GM19324 (cell line): ENCODE results near the gene WARS2.

Experiments used
- ATAC-seq: cut with Tn5 transposase; IDR thresholded peaks from one replicate; pipeline ENCODE4 v1.9.1; 2021; ENCODE audit warnings: mild to moderate bottlenecking, moderate library complexity; ENCODE audit not compliant: unreplicated experiment, low FRiP score

The WARS2 gene

DNA sequence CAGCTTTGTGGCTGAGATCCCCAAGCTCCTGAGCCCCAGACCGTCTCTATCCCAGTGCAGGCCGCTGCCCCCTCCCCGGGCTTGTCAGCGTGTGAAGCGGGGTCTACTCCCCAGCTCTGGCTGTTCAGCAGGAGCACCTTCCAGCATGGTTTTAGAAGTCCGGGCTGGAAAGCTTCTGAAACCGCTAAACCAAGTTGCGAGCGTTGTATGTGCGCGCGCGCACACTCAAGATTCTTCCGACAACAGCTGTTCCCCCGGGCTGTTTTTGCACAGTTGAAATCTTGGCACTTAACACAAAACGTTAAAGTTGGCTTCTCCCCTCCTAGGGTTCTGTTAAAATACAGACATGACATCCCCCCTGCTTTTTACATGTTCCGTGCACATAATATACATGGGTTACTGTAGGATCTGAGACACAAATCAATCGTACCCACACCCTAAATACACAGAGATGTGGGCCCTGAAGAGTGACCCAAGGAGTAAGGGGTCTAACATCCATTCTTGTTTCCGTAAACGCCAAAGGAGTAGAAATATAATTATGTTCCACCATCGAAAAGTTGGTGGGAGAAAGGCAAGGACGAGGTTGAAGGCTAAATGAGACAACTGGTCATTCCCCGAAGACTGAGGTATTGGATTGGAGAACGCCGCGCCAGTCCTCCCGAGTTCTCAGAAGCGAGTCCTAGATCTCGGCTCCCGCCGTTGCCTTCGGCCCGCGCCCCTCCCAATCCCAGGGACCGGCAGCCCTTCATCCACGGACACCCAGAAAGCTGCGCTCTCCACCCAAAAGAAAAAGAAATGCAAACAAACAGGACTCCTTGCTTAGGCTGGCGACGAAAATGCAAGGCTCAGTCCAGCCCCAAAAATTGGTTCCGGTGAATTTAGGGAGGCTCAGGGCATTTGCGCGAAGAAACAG lies 153.6 kb downstream of the WARS2 start:
- ATAC-seq = no peak

DNA sequence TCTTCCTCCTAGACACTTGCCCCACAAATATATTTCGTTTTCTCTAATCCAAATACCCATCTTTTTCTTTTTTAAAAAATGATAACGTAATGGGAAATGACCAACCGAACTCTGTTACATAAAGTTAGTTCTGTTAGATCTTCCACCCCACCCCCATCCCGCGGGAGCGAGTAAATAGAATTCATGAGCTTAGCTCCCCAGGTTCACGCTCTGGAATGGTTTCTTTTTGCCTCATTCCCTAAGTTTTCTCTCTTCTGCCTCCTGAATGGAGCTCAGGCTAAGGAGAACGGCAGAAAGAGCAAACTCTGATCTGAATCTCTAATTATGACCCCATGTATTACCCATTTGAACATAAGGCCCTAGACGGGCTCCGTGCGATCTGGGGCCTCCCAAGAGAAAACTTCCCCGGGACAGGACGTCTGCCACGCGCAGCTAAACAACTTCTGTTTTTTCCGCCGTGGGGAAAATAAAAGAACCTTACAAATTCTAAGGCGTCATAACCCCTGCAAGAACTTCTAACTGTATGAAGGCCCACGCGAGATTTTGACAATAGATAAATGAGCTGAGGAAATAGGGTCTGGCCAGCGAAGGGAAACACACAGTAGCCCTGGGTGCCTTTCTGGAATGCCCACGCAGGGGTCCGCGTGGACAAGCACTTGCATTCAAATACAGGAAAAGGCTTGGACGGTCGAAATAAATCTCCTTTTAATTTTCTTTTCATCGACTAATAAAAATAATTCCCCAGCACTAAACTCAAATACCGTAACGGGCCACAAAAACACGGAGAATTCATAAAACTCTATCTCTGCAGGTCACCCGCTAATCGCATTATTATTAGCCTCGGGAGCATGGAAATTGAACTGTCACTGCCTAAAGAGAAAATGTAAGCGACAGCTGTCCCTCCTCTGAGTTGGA lies 154.6 kb downstream of the WARS2 start:
- ATAC-seq = no peak

DNA sequence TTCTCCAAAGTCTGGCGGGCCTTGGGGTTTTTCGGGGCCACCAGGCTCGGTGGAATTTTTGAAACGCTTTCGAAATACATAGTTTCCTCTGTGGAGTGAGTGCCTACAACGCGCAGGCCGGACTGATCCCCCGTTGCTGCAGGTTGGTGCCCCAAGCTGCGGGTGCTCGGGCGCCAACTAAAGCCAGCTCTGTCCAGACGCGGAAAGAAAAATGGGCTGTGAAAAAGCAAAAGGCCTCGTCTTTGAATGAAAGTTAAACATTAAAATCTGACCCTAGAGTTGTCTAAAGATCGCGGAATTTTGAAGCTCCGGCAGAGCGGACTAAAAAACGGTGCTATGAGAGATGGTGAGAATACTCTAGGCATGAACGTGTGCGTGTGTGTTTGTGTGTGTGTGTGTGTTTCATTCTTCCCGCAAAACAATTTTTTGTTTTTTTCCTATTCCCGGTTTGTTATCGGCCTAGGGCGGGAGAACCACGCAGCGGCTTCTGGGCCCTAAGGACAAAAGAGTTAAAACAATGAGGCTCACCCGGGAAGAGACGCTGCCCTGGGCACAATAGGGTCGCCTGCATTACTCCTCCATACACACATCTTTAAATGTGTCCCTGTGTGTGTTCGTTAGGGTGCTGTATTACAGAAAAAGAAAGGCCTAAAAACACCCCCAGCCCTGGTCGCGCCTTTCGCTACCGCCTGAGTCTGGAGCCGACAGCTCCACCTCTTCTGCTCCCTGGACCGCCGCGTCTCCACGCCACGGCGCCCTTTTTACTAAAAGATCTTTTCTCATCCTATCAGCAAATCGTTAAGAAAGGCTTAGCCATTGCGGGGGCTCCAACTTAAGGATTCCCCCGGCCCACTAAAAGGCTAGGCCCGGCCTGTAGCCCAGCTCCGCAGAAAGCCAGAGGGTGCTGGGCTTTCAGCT lies 155.5 kb downstream of the WARS2 start:
- ATAC-seq = no peak

DNA sequence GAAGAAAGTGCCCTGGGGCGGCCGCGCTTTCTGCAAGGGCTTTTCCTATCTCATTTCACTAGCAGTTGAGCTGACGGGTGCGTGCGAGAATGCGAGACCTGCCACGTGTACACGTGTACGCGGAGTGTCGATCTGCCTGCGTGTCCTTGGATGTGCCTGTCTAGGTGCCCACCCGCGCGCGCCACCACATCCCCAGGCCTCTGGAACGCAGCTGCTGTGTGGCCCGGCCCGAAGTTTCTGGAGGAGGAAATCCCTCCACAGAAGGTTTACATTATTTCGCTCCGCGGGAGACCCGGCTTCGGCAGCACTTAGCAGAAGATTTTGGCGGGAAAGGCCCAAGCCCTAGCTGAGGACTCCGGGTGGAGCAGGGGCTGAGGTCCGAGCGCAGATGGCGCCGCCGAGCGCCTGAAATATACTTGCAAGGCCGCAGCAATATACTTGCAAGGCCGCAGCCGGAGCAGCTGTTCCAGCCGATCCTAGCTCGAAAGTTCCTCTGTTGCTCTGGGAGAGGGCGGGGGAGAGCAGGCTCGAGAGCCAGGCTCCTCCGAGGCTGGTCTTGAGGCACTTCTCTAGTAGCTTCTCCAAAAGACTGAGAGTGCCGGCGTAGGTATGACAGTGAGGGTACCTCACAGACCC lies 156.2 kb downstream of the WARS2 start:
- ATAC-seq = no peak

DNA sequence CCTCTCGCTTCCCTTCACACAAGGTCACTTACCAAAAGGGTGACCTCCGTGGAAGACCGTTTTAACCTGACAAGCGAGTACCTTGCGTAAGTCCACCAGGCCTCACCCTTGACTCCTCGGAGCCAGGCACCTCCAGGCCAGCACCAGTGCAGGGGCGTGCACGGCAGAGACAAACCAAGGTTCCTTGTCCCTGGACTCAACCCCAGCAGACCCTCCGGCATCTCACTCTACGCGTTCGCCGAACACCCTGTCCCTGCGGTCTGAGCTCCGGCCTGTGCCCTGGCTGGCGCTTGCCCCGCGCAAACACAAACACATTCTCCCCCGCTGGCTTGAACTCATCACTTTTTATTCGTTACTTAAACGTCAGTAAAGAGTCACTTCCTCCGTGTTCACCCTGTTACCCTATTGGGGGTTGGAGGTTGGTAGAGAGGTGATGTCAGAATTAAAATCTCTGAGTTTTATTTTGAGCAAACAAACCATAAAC lies 156.9 kb downstream of the WARS2 start:
- ATAC-seq = no peak

DNA sequence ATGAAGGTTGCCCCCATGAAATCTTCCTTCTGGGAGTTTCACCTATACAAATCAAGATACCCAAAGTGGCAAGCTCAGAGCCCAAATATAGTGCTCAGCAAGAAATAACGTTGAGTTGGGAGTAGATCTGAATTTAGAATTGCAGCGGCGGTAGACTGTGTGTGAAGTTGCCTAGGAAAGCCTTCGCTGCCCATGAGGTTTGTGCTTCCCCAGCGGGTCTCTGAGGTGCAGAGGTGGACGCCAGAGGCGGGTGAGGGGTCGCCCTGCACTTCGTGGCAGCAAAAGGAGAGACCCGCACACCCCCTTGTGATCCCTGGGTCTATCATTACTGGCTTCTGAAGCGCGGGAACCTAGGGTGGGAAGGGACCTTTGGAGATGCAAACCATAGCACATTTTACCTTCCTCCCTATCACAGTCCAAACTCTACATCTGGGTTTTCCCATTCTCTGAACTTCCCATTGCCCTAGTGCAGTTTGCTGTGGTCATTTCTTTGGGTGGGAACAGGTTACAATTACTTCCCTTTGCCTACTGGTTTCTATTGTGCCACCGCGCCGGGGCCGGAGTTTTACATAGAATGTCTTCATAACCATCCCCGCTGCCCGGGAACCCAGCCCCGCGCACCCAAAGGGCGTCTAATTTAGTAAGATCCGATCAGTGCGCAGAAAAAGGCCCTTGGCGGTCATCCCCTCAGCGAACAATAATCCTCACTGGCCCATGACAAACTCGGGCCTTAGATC lies 157.5 kb downstream of the WARS2 start:
- no peak for ATAC-seq

DNA sequence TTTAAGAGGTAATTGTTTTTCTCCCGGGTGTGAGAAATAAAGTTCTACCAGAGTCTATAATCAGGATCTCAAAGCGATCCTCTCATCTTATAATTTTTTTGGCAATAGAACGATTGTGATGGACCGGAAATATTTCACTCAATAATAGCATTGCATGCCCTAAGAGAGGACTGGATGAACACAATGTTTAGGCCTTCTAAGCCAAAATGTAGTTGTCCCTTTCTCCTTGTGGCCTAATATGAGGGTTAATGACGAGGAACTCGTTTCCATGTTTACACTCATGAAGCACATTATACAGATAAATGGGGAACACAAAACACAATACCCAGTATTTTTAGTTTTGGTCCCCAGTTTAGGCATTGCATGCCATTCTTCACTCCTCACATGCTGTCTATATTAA lies 158.2 kb downstream of the WARS2 start:
- no peak for ATAC-seq

DNA sequence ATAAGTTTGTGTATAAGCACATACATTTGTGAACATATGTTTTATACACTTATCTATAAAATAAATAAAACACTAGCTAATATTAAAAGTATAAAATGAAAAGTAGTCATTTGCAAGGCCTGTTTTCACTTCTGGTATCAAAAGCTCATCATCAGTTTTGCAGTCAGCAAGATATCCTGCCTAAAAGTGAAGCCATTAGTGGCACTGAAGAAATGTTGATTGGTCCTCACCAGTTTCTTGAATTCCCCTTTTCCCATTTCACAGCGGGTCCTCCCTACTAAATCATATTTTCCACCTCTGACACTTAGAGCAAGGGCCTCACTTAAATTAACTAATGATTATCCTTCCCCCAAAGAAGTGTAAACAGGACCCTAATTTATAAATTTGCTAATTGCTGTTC lies 159.0 kb downstream of the WARS2 start:
- no peak for ATAC-seq
